ENCODE measurements around the gene NECAB3.
A peak's percentile ranks its signal among the peaks of the same experiment; 100 is the strongest.

The NECAB3 gene

GRCh38 chr20:33676652-33677645 lies 2.7 kb upstream of the NECAB3 start:
- no peak for DNase-seq

- no peak for DNase-seq
These were observed 1.9 kb upstream of the NECAB3 start for GRCh38 chr20:33676121-33676520.

- no peak for DNase-seq
These were observed 1.1 kb upstream of the NECAB3 start for GRCh38 chr20:33675136-33675959.

GRCh38 chr20:33673410-33674293 lies 576 bp downstream of the NECAB3 start:
- no peak for DNase-seq

GRCh38 chr20:33673114-33673409 lies 1.2 kb downstream of the NECAB3 start:
- no peak for DNase-seq

GRCh38 chr20:33672426-33673113 lies 1.7 kb downstream of the NECAB3 start:
- DNase-seq = peak; percentile 35 to 55

GRCh38 chr20:33671573-33672288 lies 2.5 kb downstream of the NECAB3 start:
- DNase-seq = no peak

GRCh38 chr20:33670715-33671499 lies 3.3 kb downstream of the NECAB3 start:
- no peak for DNase-seq

GRCh38 chr20:33669873-33670640 lies 4.2 kb downstream of the NECAB3 start:
- no peak for DNase-seq

- DNase-seq = no peak
These were observed 5.0 kb downstream of the NECAB3 start for GRCh38 chr20:33669224-33669623.

- DNase-seq = no peak
These were observed 5.6 kb downstream of the NECAB3 start for GRCh38 chr20:33668466-33669155.

- peak; percentile 68 to 72 for DNase-seq
These were observed 6.4 kb downstream of the NECAB3 start for GRCh38 chr20:33667676-33668465.

- DNase-seq = peak; percentile 29 to 40
These were observed 7.0 kb downstream of the NECAB3 start for GRCh38 chr20:33667245-33667675.

- DNase-seq = peak; percentile 94 to 96
These were observed 7.7 kb downstream of the NECAB3 start, which contains the start of gene ACTL10 for GRCh38 chr20:33666293-33667244. ACTL10 (plus strand) TSS chr20:33666943; CDS start chr20:33667498, 555 bp downstream.

GRCh38 chr20:33664762-33665144 lies 9.5 kb downstream of the NECAB3 start:
- no peak for DNase-seq

- no peak for DNase-seq
These were observed 10.0 kb downstream of the NECAB3 start for GRCh38 chr20:33664085-33664761.

Measured in SHP77 (cell line).